GM21381 (cell line): ENCODE results near the gene LPCAT3.
"Not testable (repeated sequence)": the region's sequence is repeated elsewhere in the genome, so short reads cannot be mapped to it uniquely, and the experiment has no call there.

Experiments
- ATAC-seq: cut with Tn5 transposase; IDR thresholded peaks from one replicate; pipeline ENCODE4 v1.9.1; 2021; ENCODE audit warnings: mild to moderate bottlenecking, moderate library complexity; ENCODE audit not compliant: unreplicated experiment

The LPCAT3 gene

GRCh38 chr12:7038591-7038990 lies 20.3 kb upstream of the LPCAT3 start:
- no peak for ATAC-seq

- ATAC-seq = not testable (repeated sequence)
Observed at GRCh38 chr12:7037411-7037810, 19.1 kb upstream of the LPCAT3 start.

- ATAC-seq = no peak
Observed at GRCh38 chr12:7035463-7035862, 17.2 kb upstream of the LPCAT3 start.

GRCh38 chr12:7034464-7034863 lies 16.2 kb upstream of the LPCAT3 start:
- no peak for ATAC-seq

- ATAC-seq = no peak
Observed at GRCh38 chr12:7032990-7033389, 14.7 kb upstream of the LPCAT3 start.

GRCh38 chr12:7031306-7031705 lies 13.0 kb upstream of the LPCAT3 start:
- no peak for ATAC-seq

GRCh38 chr12:7026854-7027253 lies 8.6 kb upstream of the LPCAT3 start:
- ATAC-seq = no peak

- no peak for ATAC-seq
Observed at GRCh38 chr12:7023114-7023513, 4.8 kb upstream of the LPCAT3 start.

- no peak for ATAC-seq
Observed at GRCh38 chr12:7021956-7022355, 3.7 kb upstream of the LPCAT3 start.

- no peak for ATAC-seq
Observed at GRCh38 chr12:7019043-7019569, 830 bp upstream of the LPCAT3 start.

GRCh38 chr12:7017870-7018349 lies 366 bp downstream of the LPCAT3 start:
- ATAC-seq = no peak

- ATAC-seq = no peak
Observed at GRCh38 chr12:7016958-7017571, 1.2 kb downstream of the LPCAT3 start.

- no peak for ATAC-seq
Observed at GRCh38 chr12:7015555-7016370, 2.5 kb downstream of the LPCAT3 start.

- no peak for ATAC-seq
Observed at GRCh38 chr12:7013101-7013500, 5.2 kb downstream of the LPCAT3 start.

GRCh38 chr12:7012024-7012607 lies 6.2 kb downstream of the LPCAT3 start:
- no peak for ATAC-seq

- not testable (repeated sequence) for ATAC-seq
Observed at GRCh38 chr12:7011398-7011797, 6.9 kb downstream of the LPCAT3 start.

- ATAC-seq = no peak
Observed at GRCh38 chr12:7009512-7009911, 8.8 kb downstream of the LPCAT3 start.

GRCh38 chr12:7008864-7009263 lies 9.4 kb downstream of the LPCAT3 start:
- no peak for ATAC-seq

GRCh38 chr12:7006639-7007038 lies 11.6 kb downstream of the LPCAT3 start:
- ATAC-seq = no peak

- no peak for ATAC-seq
Observed at GRCh38 chr12:7005311-7005710, 13.0 kb downstream of the LPCAT3 start.

GRCh38 chr12:7004840-7005239 lies 13.4 kb downstream of the LPCAT3 start:
- ATAC-seq = no peak
